GM12873 (cell line): Measurements from ENCODE around the gene AKAP7.

Source experiments
- CTCF ChIP-seq: IDR thresholded peaks from 2 replicates; pipeline ENCODE4 v1.5.1; 2012; ENCODE audit warnings: low read depth, mild to moderate bottlenecking, moderate library complexity, low read length, control low read depth; ENCODE audit not compliant: insufficient read depth; ENCODE audit errors: missing control alignments

Gene AKAP7

GRCh38 chr6:131206463-131207251 lies 71.4 kb downstream of the AKAP7 start:
- TF ChIP-seq CTCF = no peak

GRCh38 chr6:131208787-131209186 lies 73.5 kb downstream of the AKAP7 start:
- TF ChIP-seq CTCF = no peak

- TF ChIP-seq CTCF = no peak
These were observed 75.2 kb downstream of the AKAP7 start for GRCh38 chr6:131210469-131210868.

GRCh38 chr6:131212024-131212423 lies 76.8 kb downstream of the AKAP7 start:
- TF ChIP-seq CTCF = no peak

GRCh38 chr6:131212913-131213312 lies 77.6 kb downstream of the AKAP7 start:
- TF ChIP-seq CTCF = no peak

- no peak for TF ChIP-seq CTCF
These were observed 78.3 kb downstream of the AKAP7 start for GRCh38 chr6:131213501-131213990.

GRCh38 chr6:131215219-131215618 lies 80.0 kb downstream of the AKAP7 start:
- TF ChIP-seq CTCF = no peak
